ENCODE results near the gene ABCF3. TPM values are rescaled to one million over a fixed set of nuclear protein-coding genes. Genes with fewer than 3 reads are reported as not detected.

The ABCF3 gene
- total RNA-seq, 4 donors from 2014 or later = 51.6 to 96.9 (median 64.0) TPM

- 2% methylated on average over 33 to 43 of the region's 61 CpGs for WGBS, 2 donors
- peaks cover 0 to 26% (median 12%) of the 10 kb centered on the region in 4 donors for H3K4me1 ChIP-seq
- H3K36me3 ChIP-seq = no peaks in the 10 kb centered on the region
- H3K9me3 ChIP-seq = no peaks in the 10 kb centered on the region
- H3K27me3 ChIP-seq = peaks cover 0 to 84% of the 10 kb centered on the region in 2 donors
- peak overlapping the region in 3 of 4 donors; percentile 30 to 55 (median 46) for H3K4me3 ChIP-seq
- H3K27ac ChIP-seq = no peak overlapping the region
- TF ChIP-seq EP300 (IDR thresholded peaks at IDR 0.05) (no peak), CTCF (IDR thresholded peaks at IDR 0.05) (no peak), POLR2A (IDR thresholded peaks at IDR 0.05) (no peak)
- no peak for DNase-seq (ENCODE audit: low spot score in 2 of 2)
Measured at GRCh38 chr3:184230081-184230602, 44.1 kb downstream of the ABCF3 start.

- Histone ChIP-seq H3K9me3 (no peaks in the 10 kb centered on the region), H3K4me3 (peak overlapping the region in 3 of 4 donors; percentile 30 to 55 (median 46)), H3K27ac (no peak overlapping the region), H3K4me1 (peaks cover 0 to 26% (median 12%) of the 10 kb centered on the region in 4 donors), H3K36me3 (no peaks in the 10 kb centered on the region), H3K27me3 (peaks cover 0 to 84% of the 10 kb centered on the region in 2 donors)
- 26 to 27% methylated on average over 11 to 12 of the region's 79 CpGs for WGBS, 2 donors
- TF ChIP-seq EP300 (IDR thresholded peaks at IDR 0.05) (no peak), POLR2A (IDR thresholded peaks at IDR 0.05) (no peak), CTCF (IDR thresholded peaks at IDR 0.05) (no peak)
- DNase-seq (ENCODE audit: low spot score in 2 of 2) = no peak
Measured at GRCh38 chr3:184230603-184231528, 44.9 kb downstream of the ABCF3 start.

- no peaks in the 10 kb centered on the region for H3K36me3 ChIP-seq
- H3K4me1 ChIP-seq = peaks cover 0 to 26% (median 12%) of the 10 kb centered on the region in 4 donors
- no peaks in the 10 kb centered on the region for H3K9me3 ChIP-seq
- DNase-seq (ENCODE audit: low spot score in 2 of 2) = no peak
- H3K27me3 ChIP-seq = peaks cover 0 to 82% of the 10 kb centered on the region in 2 donors
- TF ChIP-seq POLR2A (IDR thresholded peaks at IDR 0.05) (no peak), CTCF (IDR thresholded peaks at IDR 0.05) (no peak), EP300 (IDR thresholded peaks at IDR 0.05) (no peak)
- H3K4me3 ChIP-seq = no peak overlapping the region
- no peak overlapping the region for H3K27ac ChIP-seq
- 33 to 62% methylated on average over 3 of the region's 3 CpGs for WGBS, 2 donors
Measured at GRCh38 chr3:184231671-184232070, 45.7 kb downstream of the ABCF3 start.

- no peak for DNase-seq (ENCODE audit: low spot score in 2 of 2)
- peaks cover 0 to 67% of the 10 kb centered on the region in 2 donors for H3K27me3 ChIP-seq
- H3K4me1 ChIP-seq = peaks cover 0 to 26% (median 12%) of the 10 kb centered on the region in 4 donors
- no peak for TF ChIP-seq CTCF (IDR thresholded peaks at IDR 0.05)
- no peak for TF ChIP-seq POLR2A (IDR thresholded peaks at IDR 0.05)
- no peak for TF ChIP-seq EP300 (IDR thresholded peaks at IDR 0.05)
- no peak overlapping the region for H3K4me3 ChIP-seq
- no peak overlapping the region for H3K27ac ChIP-seq
- H3K36me3 ChIP-seq = no peaks in the 10 kb centered on the region
- H3K9me3 ChIP-seq = no peaks in the 10 kb centered on the region
- 84 to 85% methylated on average over 21 to 23 of the region's 23 CpGs for WGBS, 2 donors
Measured at GRCh38 chr3:184233127-184233843, 47.3 kb downstream of the ABCF3 start.
